Neural crest cell (in vitro differentiated cells): Measurements from ENCODE around the gene CUL2. TPM values are rescaled to one million over a fixed set of nuclear protein-coding genes. Genes with fewer than 3 reads are reported as not detected.
"Not testable (repeated sequence)": the region's sequence is repeated elsewhere in the genome, so short reads cannot be mapped to it uniquely, and the experiment has no call there.

Source experiments
- DNase-seq: peaks from one replicate; pipeline ENCODE4 v3.0.0; 2021; ENCODE audit warnings: low read depth, mixed read lengths, low spot score
- H3K27ac Mint-ChIP-seq: one replicate; pipeline ENCODE4 v1.8.0; 2021; ENCODE audit warnings: mild to moderate bottlenecking, mixed read lengths; ENCODE audit not compliant: unreplicated experiment
- H3K27me3 Mint-ChIP-seq: 2 replicates; pipeline ENCODE4 v1.8.0; 2021; ENCODE audit warnings: low read depth, mild to moderate bottlenecking, mixed read lengths
- H3K36me3 Mint-ChIP-seq: 2 replicates; pipeline ENCODE4 v1.8.0; 2021; ENCODE audit warnings: low read depth, mild to moderate bottlenecking, mixed read lengths
- H3K4me1 Mint-ChIP-seq: 2 replicates; pipeline ENCODE4 v1.8.0; 2021; ENCODE audit warnings: mixed read lengths
- H3K4me3 Mint-ChIP-seq: one replicate; pipeline ENCODE4 v1.8.0; 2021; ENCODE audit warnings: mild to moderate bottlenecking, mixed read lengths
- H3K9me3 Mint-ChIP-seq: 2 replicates; pipeline ENCODE4 v1.8.0; 2021; ENCODE audit warnings: mixed read lengths
- CTCF ChIP-seq: fragments of 200-600 bp; sonication (generic); conservative IDR thresholded peaks from 2 replicates; pipeline ENCODE4 v1.5.0; 2021; ENCODE audit warnings: antibody characterized with exemption, mild to moderate bottlenecking
- total RNA-seq: library from RNA; stranded (reverse); gene quantifications from 2 replicates; pipeline ENCODE4 v1.2.1, GENCODE V29; 2021

The CUL2 gene
- total RNA-seq, 1 donor from 2014 or later, result 40.1 TPM

GRCh38 chr10:35058686-35059085 lies 31.5 kb downstream of the CUL2 start:
- Mint-ChIP-seq H3K36me3 (peaks cover 10% of the 10 kb centered on the region), H3K4me3 (no peak overlapping the region), H3K4me1 (peaks cover 3% of the 10 kb centered on the region), H3K27me3 (no peaks in the 10 kb centered on the region), H3K9me3 (no peaks in the 10 kb centered on the region), H3K27ac (peak overlapping the region; percentile 67)
- TF ChIP-seq CTCF, result no peak
- no peak for DNase-seq

- Mint-ChIP-seq H3K27me3 (no peaks in the 10 kb centered on the region), H3K36me3 (peaks cover 10% of the 10 kb centered on the region), H3K4me1 (peaks cover 3% of the 10 kb centered on the region), H3K9me3 (no peaks in the 10 kb centered on the region), H3K27ac (no peak overlapping the region), H3K4me3 (no peak overlapping the region)
- no peak for TF ChIP-seq CTCF
- DNase-seq, result no peak
These were observed 32.0 kb downstream of the CUL2 start for GRCh38 chr10:35058134-35058533.

GRCh38 chr10:35056686-35057085 lies 33.5 kb downstream of the CUL2 start:
- peak overlapping the region; percentile 44 for H3K27ac Mint-ChIP-seq
- DNase-seq, result no peak
- peaks cover 3% of the 10 kb centered on the region for H3K4me1 Mint-ChIP-seq
- TF ChIP-seq CTCF, result no peak
- no peaks in the 10 kb centered on the region for H3K27me3 Mint-ChIP-seq
- H3K36me3 Mint-ChIP-seq, result peaks cover 12% of the 10 kb centered on the region
- H3K9me3 Mint-ChIP-seq, result no peaks in the 10 kb centered on the region
- no peak overlapping the region for H3K4me3 Mint-ChIP-seq

- no peaks in the 10 kb centered on the region for H3K9me3 Mint-ChIP-seq
- no peak overlapping the region for H3K4me3 Mint-ChIP-seq
- no peak for TF ChIP-seq CTCF
- peaks cover 12% of the 10 kb centered on the region for H3K36me3 Mint-ChIP-seq
- peaks cover 3% of the 10 kb centered on the region for H3K4me1 Mint-ChIP-seq
- no peak overlapping the region for H3K27ac Mint-ChIP-seq
- no peak for DNase-seq
- H3K27me3 Mint-ChIP-seq, result no peaks in the 10 kb centered on the region
These were observed 34.0 kb downstream of the CUL2 start for GRCh38 chr10:35056133-35056532.

- Mint-ChIP-seq H3K9me3 (no peaks in the 10 kb centered on the region), H3K36me3 (peaks cover 14% of the 10 kb centered on the region), H3K27ac (no peak overlapping the region), H3K27me3 (no peaks in the 10 kb centered on the region), H3K4me1 (no peaks in the 10 kb centered on the region), H3K4me3 (no peak overlapping the region)
- TF ChIP-seq CTCF, result no peak
- no peak for DNase-seq
These were observed 39.6 kb downstream of the CUL2 start for GRCh38 chr10:35050568-35050967.

- Mint-ChIP-seq H3K27ac (no peak overlapping the region), H3K4me1 (peaks cover 12% of the 10 kb centered on the region), H3K9me3 (no peaks in the 10 kb centered on the region), H3K4me3 (no peak overlapping the region), H3K27me3 (no peaks in the 10 kb centered on the region), H3K36me3 (peaks cover 11% of the 10 kb centered on the region)
- TF ChIP-seq CTCF, result no peak
- no peak for DNase-seq
These were observed 44.1 kb downstream of the CUL2 start for GRCh38 chr10:35046074-35046473.

- H3K4me3 Mint-ChIP-seq, result not testable (repeated sequence)
These were observed 44.9 kb downstream of the CUL2 start for GRCh38 chr10:35045275-35045674.

More at GRCh38 chr10:35045275-35045674, 44.9 kb downstream of the CUL2 start:
- peaks cover 20% of the 10 kb centered on the region for H3K4me1 Mint-ChIP-seq
- not testable (repeated sequence) for H3K27me3 Mint-ChIP-seq, H3K9me3 Mint-ChIP-seq, H3K27ac Mint-ChIP-seq, H3K36me3 Mint-ChIP-seq, DNase-seq
